GM18909 (cell line): ENCODE measurements around the gene MELTF.

Experiments used
- ATAC-seq: cut with Tn5 transposase; IDR thresholded peaks from one replicate; pipeline ENCODE4 v1.9.1; 2021; ENCODE audit warnings: mild to moderate bottlenecking; ENCODE audit not compliant: unreplicated experiment, poor library complexity

Gene MELTF

GRCh38 chr3:197011780-197012539, 17.7 kb downstream of the MELTF start:
- no peak for ATAC-seq

DNA sequence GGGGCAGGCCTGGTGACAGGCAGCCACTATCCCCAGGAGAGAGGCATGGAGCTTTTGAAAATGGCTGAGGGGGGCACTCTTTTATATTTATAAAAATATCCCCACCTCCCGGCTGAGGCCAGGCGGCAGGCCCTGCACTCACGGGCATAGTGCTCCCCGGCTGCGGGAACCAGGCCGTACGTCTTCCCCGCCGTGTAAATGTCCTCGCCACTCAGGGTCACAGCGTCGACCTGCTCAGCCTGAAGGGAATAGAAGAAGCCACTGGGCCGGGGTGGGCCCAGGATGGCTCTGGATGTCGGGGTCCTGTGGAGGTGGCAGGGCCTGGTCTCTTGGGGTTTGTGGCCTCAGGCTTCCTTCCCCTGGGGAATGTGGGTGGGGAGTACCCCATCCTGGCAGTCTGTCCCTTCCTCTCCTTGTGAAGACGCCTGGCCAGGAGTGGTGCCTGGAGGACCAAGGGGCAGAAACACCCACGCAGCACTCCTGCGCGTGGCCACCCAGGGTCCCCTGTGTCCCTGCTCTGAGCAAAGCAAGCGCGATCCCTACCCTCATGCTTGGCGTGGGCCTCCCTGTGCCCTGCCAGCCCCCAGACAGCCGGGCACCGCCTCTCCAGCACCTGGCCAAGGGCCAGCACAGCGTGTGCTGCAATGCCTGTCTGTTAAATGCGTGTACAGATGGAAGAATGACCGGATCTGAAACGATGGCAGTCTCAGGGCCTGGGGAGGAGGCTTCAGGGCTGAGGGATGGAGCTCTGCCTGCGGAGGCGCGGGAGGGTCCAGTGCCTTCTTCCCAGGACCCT, 18.9 kb downstream of the MELTF start:
- no peak for ATAC-seq

DNA sequence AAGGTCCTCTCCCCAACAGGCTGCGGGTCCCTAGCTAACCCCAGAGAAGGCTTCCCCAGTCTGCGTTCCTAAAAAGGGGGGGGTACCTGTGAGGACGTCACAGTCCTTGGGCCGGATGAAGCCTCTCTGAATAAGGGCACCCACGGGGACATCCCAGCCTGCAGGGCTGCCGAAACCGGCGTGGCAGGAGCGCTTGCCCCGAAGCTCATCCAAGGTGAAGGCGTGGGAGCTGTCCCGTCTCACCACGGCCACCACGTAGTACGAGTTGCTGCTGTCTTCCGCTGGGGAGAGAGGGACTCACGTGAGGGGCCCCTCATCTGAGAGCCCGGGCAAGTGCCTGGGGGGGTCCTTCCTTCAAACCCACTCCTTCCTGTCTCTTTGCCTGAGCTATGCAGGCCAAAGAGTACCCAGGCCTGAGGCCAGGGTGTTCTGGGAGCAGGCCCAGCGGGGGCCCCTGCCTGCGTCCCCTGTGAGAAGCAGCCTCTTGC, 20.0 kb downstream of the MELTF start:
- ATAC-seq, result no peak

DNA sequence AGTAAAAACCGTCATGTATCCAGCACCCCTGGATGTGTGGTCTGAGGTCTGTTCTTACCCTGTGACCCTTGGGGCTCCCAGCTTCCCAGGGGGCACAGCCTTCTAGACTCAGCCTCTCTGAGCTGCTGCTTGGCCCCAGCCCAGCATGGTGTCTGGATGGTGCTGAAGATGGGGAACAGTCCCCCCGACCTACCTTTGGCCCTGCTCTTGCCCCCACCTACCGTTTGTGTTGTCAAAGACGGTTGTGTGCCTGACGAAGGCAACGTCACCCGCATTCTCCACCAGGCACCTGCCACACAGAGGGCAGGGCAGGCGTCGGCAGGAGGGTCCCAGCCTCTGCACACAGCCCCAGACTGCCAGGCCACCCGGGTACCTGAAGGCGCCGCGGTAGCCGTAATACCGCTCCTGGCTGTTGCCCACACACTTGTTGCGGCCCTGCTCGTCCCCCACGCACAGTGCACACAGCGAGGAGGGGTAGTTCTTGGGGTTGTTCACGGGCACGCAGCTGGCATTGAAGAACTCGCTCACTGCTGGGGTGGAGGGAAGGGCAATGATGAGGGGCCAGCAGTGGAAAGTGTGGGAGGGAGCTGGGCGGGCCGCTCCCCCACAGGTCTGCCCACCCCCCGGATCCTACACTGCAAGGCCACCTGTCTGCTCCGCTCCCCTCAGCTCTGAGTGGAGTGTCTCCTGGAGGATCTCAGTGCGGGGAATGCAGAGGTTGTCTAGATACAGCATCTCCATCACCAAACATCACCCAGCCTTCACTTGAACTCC, 21.0 kb downstream of the MELTF start:
- ATAC-seq, result no peak

- no peak for ATAC-seq
Observed at GRCh38 chr3:197007953-197008352, 21.7 kb downstream of the MELTF start.

DNA sequence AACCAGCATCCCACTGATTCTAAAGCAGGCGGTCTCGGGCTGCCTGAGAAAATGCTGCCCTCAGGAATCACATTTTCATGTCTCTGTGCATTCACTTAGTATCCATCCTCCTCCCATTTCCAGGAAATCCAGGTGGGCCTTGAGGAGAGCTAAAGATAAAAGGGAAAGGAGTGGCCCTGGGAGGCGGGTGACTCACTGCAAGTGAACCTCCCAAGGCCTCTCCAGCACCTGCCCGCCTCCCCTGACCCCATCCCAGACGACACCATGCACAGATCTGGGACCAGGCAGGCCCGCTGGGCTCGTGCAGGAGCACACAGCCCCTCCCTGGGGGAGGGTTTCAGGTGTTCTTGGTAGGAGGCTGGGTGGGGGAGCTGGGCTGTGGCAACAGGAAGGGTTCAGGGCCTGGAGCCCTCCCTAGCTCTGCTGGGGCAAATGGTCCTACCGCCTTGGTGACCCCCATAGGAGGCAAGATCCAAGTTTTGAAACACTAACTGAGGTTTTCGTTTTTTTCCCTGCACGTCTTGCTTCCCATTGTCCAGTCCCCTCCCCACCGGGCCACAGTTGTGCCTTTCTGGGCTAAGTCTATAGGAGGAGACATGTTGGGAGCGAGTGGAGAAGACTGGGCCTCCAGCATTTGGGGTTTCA, 22.2 kb downstream of the MELTF start:
- ATAC-seq, result no peak

GRCh38 chr3:197006860-197007259, 22.8 kb downstream of the MELTF start:
- ATAC-seq, result no peak

GRCh38 chr3:197006446-197006845, 23.2 kb downstream of the MELTF start:
- no peak for ATAC-seq

DNA sequence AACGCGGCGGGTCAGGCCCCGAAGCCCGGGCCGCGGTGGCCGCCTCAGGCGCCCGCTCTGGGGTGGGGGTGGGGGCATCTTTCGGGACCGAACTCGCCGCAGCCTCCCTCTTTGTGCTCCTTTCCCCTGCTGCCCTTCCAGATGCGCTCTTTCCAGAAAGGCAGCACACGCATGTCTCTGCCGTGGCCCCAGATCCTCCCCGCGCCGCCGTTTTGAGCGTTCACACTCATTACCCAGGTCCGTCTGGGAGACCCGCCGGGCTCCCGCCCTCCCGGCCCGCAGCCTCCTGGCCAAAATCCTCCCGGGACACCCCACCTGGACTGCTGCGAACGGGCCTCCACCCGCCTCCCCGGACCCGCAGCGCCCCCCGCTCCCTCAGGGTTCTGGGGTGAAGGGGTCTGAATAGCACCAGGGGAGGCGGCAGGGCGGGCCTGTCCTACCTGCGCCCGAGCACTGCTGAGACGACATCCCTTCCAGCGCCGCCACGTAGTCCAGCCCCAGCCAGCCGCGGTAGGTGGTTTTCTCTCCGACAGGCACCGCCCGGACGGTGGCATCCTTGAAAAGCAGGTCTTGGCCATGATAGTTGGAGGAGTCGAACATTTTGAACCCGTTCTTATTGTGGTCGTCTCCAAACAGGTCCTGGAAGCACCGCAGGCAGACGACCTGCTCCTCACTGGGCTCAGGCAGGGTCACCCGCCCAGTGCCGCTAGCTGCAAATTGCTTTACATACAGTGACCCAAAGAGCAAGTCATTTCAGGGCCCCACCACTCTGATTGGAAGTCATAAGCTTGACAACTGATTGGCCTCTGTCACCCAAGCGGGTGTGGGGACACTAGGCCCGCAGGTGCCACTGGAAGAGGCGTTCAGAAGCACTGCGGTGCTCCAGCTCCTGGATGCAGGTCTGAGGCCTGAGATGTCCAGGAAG, 25.9 kb downstream of the MELTF start:
- ATAC-seq, result peak; percentile 18

- ATAC-seq, result peak; percentile 74
Observed at GRCh38 chr3:197002701-197003454, 26.7 kb downstream of the MELTF start.

GRCh38 chr3:197001972-197002700, 27.5 kb downstream of the MELTF start:
- peak; percentile 18 for ATAC-seq

DNA sequence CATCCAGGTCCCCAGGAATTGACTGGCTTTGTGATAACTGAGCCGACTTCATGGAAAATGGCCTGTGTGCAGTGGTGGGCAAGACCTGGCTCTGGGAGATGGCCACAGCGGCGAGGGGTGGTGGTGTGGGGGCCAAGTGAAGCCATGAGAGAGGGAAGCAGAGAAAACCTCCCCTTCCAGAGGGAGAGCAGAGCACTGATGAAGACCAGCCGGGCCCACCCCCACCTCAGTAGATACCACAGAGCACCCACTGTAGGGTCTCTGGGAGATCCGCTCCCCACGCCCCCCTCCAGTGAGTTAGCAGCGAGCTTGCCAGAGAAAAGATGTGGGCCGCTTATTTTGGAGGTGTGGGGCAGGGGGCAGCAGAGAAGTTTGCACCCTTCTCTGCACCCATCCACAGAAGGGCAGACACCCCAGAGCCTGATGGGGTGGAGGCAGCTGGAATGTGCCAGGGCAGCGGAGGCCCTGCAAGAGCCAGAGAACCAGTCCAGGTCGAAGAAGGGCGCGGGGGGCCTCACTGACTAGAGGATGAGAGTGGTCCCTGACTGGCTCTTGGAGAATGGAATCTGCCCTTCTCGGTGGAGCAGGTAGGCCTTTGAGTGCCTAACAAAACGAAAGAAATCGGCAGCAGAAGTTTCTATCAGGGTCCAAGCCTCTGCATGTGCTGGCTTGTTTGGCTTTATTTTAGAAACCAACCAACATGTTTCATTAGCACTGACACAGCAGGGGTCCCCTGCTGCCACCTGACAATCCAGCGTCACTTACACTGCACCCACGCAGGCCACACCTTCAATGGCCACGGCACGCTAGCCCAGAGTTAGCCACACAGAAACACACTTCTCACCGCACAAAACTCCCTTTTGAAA, 28.3 kb downstream of the MELTF start:
- no peak for ATAC-seq

- no peak for ATAC-seq
Observed at GRCh38 chr3:197000211-197000610, 29.4 kb downstream of the MELTF start.

GRCh38 chr3:196998966-196999760, 30.5 kb downstream of the MELTF start:
- ATAC-seq, result no peak

DNA sequence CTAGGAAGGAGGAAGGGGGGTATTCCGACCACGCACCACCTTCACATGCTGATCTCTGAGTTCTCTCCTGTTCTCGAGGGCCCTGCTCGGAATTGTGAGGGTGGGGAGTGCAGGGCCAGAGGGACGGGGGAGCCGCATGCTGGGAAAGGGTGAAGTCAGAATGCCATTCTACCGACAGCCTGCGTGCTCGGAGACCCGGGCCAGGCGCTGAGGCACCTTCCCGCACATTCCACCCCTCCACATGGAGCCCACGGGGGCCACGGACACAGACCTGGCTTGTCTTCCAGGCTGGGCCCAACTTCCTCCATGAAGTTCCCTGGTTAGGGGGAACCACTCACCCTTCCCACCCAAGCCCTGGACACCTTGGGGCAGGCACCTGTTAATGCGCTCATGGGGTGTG, 32.3 kb downstream of the MELTF start:
- ATAC-seq, result no peak
